Upper lobe of left lung (tissue), 6 donors: Measurements from ENCODE around the gene RPL37A. TPM values are rescaled to one million over a fixed set of nuclear protein-coding genes. Genes with fewer than 3 reads are reported as not detected.
"Not testable (repeated sequence)": the region's sequence is repeated elsewhere in the genome, so short reads cannot be mapped to it uniquely, and the experiment has no call there.

Source experiments
- ATAC-seq, 2 donors: fragments of 200-7000 bp; cut with Tn5 transposase; one replicate each; pipeline ENCODE4 v1.9.1; 2022; ENCODE audit warnings: mild to moderate bottlenecking in 2 of 2, moderate library complexity in 2 of 2; ENCODE audit not compliant: low FRiP score in 2 of 2
- DNase-seq, 2 donors: peaks; one replicate each; pipeline ENCODE4 v3.0.0-alpha.2; 2019 to 2020
- H3K27ac ChIP-seq, 4 donors: fragments of 200-600 bp; sonication (generic); one replicate each; pipeline ENCODE4 v1.5.1; 2016 to 2019
- H3K27me3 ChIP-seq, 4 donors: fragments of 200-600 bp; sonication (generic); one replicate each; pipeline ENCODE4 v1.5.1; 2017 to 2019
- H3K36me3 ChIP-seq, 4 donors: fragments of 200-600 bp; sonication (generic); one replicate each; pipeline ENCODE4 v1.5.1; 2016 to 2019
- H3K4me1 ChIP-seq, 4 donors: fragments of 200-600 bp; sonication (generic); one replicate each; pipeline ENCODE4 v1.5.1; 2018 to 2019
- H3K4me3 ChIP-seq, 4 donors: fragments of 200-600 bp; sonication (generic); one replicate each; pipeline ENCODE4 v1.5.1; 2017 to 2019; ENCODE audit warnings: mild to moderate bottlenecking in 2 of 4, moderate library complexity in 1 of 4
- H3K9me3 ChIP-seq, 4 donors: fragments of 200-600 bp; sonication (generic); one replicate each; pipeline ENCODE4 v1.5.1; 2018 to 2019
- CTCF ChIP-seq, 6 experiments: fragments of 450-650 bp in 4 of 6; fragments of 200-600 bp in 2 of 6; sonication (generic) in 2 of 6; IDR thresholded peaks; one replicate each; pipeline ENCODE4 v1.5.1; 2016 to 2019; ENCODE audit warnings: antibody characterized with exemption in 6 of 6
- EP300 ChIP-seq, 4 donors: sonication (generic); formaldehyde crosslinking; IDR thresholded peaks; one replicate each; pipeline ENCODE4 v1.5.1; 2017; ENCODE audit warnings: antibody characterized with exemption in 4 of 4, control low read depth in 2 of 4
- POLR2A ChIP-seq, 4 donors: fragments of 450-650 bp; IDR thresholded peaks; one replicate each; pipeline ENCODE4 v1.5.1; 2016 to 2017; ENCODE audit warnings: antibody characterized with exemption in 4 of 4, mild to moderate bottlenecking in 2 of 4
- POLR2AphosphoS5 ChIP-seq, 2 donors: sonication (generic); formaldehyde crosslinking; IDR thresholded peaks; one replicate each; pipeline ENCODE4 v1.5.1; 2017; ENCODE audit warnings: antibody characterized with exemption in 2 of 2
- WGBS, 2 donors: methylation state at CpG; one replicate each; pipeline ENCODE4 v1.1.5; 2017 to 2018; 5-methylcytosine and 5-hydroxymethylcytosine counted together
- total RNA-seq, 6 donors: library from RNA; depleted of rRNA in 4 of 6; stranded (reverse); fragments of >200 nt in 4 of 6; gene quantifications; one replicate each; pipeline versions ENCODE4 v1.1.0 to v1.2.1, GENCODE V29; 2016 to 2021
- donor health status: DM: no; HTN: no; CAD: no; lungs with moderate emphysema.
- donor health status: DM: no; HTN: yes; CAD: no; lungs with severe emphysema.

Gene RPL37A
- total RNA-seq, 6 donors from 2014 or later = 694 to 2,232 (median 1,163) TPM

GRCh38 chr2:216517447-216518225 is 19.0 kb downstream of the RPL37A start:
- H3K27ac ChIP-seq = no peak overlapping the region
- H3K9me3 ChIP-seq = no peaks in the 10 kb centered on the region
- no peak for TF ChIP-seq CTCF (IDR thresholded peaks at IDR 0.05)
- no peak for TF ChIP-seq POLR2A (IDR thresholded peaks at IDR 0.05)
- TF ChIP-seq EP300 (IDR thresholded peaks at IDR 0.05) = no peak
- TF ChIP-seq POLR2AphosphoS5 (IDR thresholded peaks at IDR 0.05) = no peak
- H3K4me3 ChIP-seq = no peak overlapping the region
- no peaks in the 10 kb centered on the region for H3K36me3 ChIP-seq
- peaks cover 0 to 5% (median 0%) of the 10 kb centered on the region in 4 donors for H3K4me1 ChIP-seq
- ATAC-seq (peak in 1 of 2 donors; percentile 60), DNase-seq (no peak)
- 80 to 83% methylated on average over 4 of the region's 4 CpGs for WGBS, 2 donors
- H3K27me3 ChIP-seq = no peaks in the 10 kb centered on the region

- not testable (repeated sequence) for H3K4me3 ChIP-seq, H3K9me3 ChIP-seq, DNase-seq, H3K27me3 ChIP-seq, H3K4me1 ChIP-seq, H3K36me3 ChIP-seq, ATAC-seq, H3K27ac ChIP-seq
- WGBS, 2 donors = 80 to 93% methylated on average over 9 of the region's 9 CpGs
These were observed 20.0 kb downstream of the RPL37A start for GRCh38 chr2:216518566-216519119.

- DNase-seq = peak in 1 of 2 donors; percentile 50
- Histone ChIP-seq H3K27ac (no peak overlapping the region), H3K9me3 (no peaks in the 10 kb centered on the region), H3K4me1 (peaks cover 0 to 5% (median 0%) of the 10 kb centered on the region in 4 donors), H3K4me3 (no peak overlapping the region), H3K36me3 (no peaks in the 10 kb centered on the region), H3K27me3 (no peaks in the 10 kb centered on the region)
- ATAC-seq = peak; percentile 49 to 78
- peak; percentile 52 to 83 (median 76) for TF ChIP-seq CTCF (IDR thresholded peaks at IDR 0.05)
- TF ChIP-seq EP300 (IDR thresholded peaks at IDR 0.05) = no peak
- WGBS, 2 donors = 57 to 61% methylated on average over 3 of the region's 3 CpGs
These were observed 20.6 kb downstream of the RPL37A start for GRCh38 chr2:216519154-216519762.

- WGBS, 2 donors = 90 to 100% methylated on average over 4 of the region's 4 CpGs
- Histone ChIP-seq H3K36me3 (no peaks in the 10 kb centered on the region), H3K4me3 (no peak overlapping the region), H3K27ac (no peak overlapping the region), H3K9me3 (no peaks in the 10 kb centered on the region), H3K4me1 (peaks cover 0 to 5% (median 0%) of the 10 kb centered on the region in 4 donors), H3K27me3 (no peaks in the 10 kb centered on the region)
- DNase-seq (no peak), ATAC-seq (no peak)
- TF ChIP-seq POLR2A (IDR thresholded peaks at IDR 0.05) = no peak
- TF ChIP-seq POLR2AphosphoS5 (IDR thresholded peaks at IDR 0.05) = no peak
- TF ChIP-seq EP300 (IDR thresholded peaks at IDR 0.05) = no peak
- no peak for TF ChIP-seq CTCF (IDR thresholded peaks at IDR 0.05)
These were observed 21.5 kb downstream of the RPL37A start for GRCh38 chr2:216520112-216520511.

GRCh38 chr2:216522892-216523502 is 24.4 kb downstream of the RPL37A start:
- H3K9me3 ChIP-seq = no peaks in the 10 kb centered on the region
- no peak for DNase-seq
- H3K27ac ChIP-seq = no peak overlapping the region
- H3K27me3 ChIP-seq = no peaks in the 10 kb centered on the region
- TF ChIP-seq POLR2AphosphoS5 (IDR thresholded peaks at IDR 0.05) (no peak), CTCF (IDR thresholded peaks at IDR 0.05) (no peak), POLR2A (IDR thresholded peaks at IDR 0.05) (no peak), EP300 (IDR thresholded peaks at IDR 0.05) (no peak)
- no peak overlapping the region for H3K4me3 ChIP-seq
- H3K4me1 ChIP-seq = peaks cover 0 to 5% (median 0%) of the 10 kb centered on the region in 4 donors
- H3K36me3 ChIP-seq = no peaks in the 10 kb centered on the region
- WGBS, 2 donors = 88 to 100% methylated on average over 1 of the region's 1 CpG
- no peak for ATAC-seq
